ENCODE data around the gene TOP3A.

The TOP3A gene

DNA sequence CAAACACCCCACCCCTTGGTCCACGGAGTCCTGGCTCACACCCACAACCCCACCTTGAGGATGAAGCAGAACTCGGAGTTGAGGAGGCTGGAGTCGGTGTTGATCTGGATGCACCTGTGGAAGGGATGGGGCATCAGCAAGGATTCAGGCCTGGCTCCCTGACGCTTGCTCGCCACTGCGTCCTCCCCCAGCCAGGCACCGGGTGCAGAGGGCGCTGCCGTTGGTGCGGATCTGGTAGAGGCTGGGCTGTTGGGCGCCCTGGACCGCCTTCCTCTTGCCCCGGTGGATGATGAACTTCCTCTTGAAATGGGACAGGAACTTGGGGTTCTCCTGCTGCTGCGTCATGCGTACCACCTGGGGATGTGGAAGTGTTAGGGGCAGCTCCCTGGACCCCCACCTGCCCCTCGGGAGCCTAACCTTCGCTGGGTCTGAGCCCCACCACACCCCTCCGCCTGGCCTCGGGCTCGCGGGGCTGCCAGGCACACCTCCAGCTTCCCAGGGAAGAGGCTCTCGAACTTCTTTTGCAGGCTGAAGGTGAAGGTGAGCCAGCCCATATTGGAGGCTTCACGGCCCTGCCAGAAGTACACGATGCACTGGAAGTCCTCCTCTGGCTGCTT is 68.6 kb downstream of the TOP3A start:
- no peaks in the 10 kb centered on the region for H3K4me1 ChIP-seq
- H3K27ac ChIP-seq = no peak overlapping the region
- no peak overlapping the region for H2AFZ ChIP-seq
- H3K9ac ChIP-seq = no peak overlapping the region
- H3K4me3 ChIP-seq (ENCODE audit: low read depth, low read length) = no peak overlapping the region
- no peaks in the 10 kb centered on the region for H3K79me2 ChIP-seq
- no peaks in the 10 kb centered on the region for H3K36me3 ChIP-seq (ENCODE audit: control insufficient read depth, insufficient read depth, low read length)
- H3K27me3 ChIP-seq (ENCODE audit: control insufficient read depth, insufficient read depth, low read length) = no peaks in the 10 kb centered on the region
- H3K9me3 ChIP-seq (ENCODE audit: control insufficient read depth, low read length) = no peaks in the 10 kb centered on the region
- no peak for TF ChIP-seq CTCF (IDR thresholded peaks at IDR 0.05)
- H3K4me2 ChIP-seq (ENCODE audit: low read length) = no peak overlapping the region

GRCh38 chr17:18245038-18245776 is 69.6 kb downstream of the TOP3A start:
- Histone ChIP-seq H3K9ac (no peak overlapping the region), H3K36me3 (ENCODE audit: control insufficient read depth, insufficient read depth, low read length) (no peaks in the 10 kb centered on the region), H3K9me3 (ENCODE audit: control insufficient read depth, low read length) (no peaks in the 10 kb centered on the region), H3K4me1 (no peaks in the 10 kb centered on the region), H2AFZ (no peak overlapping the region), H3K27me3 (ENCODE audit: control insufficient read depth, insufficient read depth, low read length) (no peaks in the 10 kb centered on the region), H3K4me2 (ENCODE audit: low read length) (no peak overlapping the region), H3K4me3 (ENCODE audit: low read depth, low read length) (no peak overlapping the region), H3K79me2 (no peaks in the 10 kb centered on the region), H3K27ac (no peak overlapping the region)
- TF ChIP-seq CTCF (IDR thresholded peaks at IDR 0.05) = no peak

DNA sequence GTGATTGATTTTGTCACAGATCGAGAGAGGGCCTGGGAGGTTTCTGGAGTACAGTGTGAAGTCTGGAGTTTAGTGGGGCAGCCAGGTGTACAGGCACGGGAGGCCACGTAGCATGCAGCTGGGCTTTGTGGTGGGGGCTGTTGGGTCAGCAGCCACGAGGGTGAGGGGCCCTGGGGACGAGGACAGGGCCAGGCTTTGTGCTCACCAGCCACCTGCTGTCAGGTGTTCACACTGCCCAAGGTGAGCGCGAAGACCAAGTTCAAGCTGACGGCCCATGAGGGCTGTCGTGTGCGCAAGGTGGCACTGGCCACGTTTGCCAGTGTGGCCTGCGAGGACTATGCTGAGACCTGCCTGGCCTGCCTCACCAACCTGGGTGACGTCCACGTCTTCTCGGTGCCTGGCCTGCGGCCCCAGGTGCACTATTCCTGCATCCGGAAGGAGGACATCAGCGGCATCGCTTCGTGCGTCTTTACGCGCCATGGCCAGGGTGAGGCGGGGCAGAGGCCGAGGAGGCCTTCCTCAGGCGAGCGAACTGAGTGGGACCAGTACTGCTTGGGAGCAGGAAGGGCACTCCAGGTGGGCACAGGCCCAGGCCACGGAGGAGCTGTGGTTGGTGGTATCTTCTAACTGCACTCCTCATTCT is 73.4 kb downstream of the TOP3A start:
- Histone ChIP-seq H3K4me2 (ENCODE audit: low read length) (no peak overlapping the region), H3K9ac (no peak overlapping the region), H3K9me3 (ENCODE audit: control insufficient read depth, low read length) (no peaks in the 10 kb centered on the region), H2AFZ (no peak overlapping the region), H3K4me3 (ENCODE audit: low read depth, low read length) (no peak overlapping the region), H3K27ac (no peak overlapping the region), H3K4me1 (no peaks in the 10 kb centered on the region), H3K27me3 (ENCODE audit: control insufficient read depth, insufficient read depth, low read length) (no peaks in the 10 kb centered on the region), H3K36me3 (ENCODE audit: control insufficient read depth, insufficient read depth, low read length) (no peaks in the 10 kb centered on the region), H3K79me2 (no peaks in the 10 kb centered on the region)
- no peak for TF ChIP-seq CTCF (IDR thresholded peaks at IDR 0.05)

DNA sequence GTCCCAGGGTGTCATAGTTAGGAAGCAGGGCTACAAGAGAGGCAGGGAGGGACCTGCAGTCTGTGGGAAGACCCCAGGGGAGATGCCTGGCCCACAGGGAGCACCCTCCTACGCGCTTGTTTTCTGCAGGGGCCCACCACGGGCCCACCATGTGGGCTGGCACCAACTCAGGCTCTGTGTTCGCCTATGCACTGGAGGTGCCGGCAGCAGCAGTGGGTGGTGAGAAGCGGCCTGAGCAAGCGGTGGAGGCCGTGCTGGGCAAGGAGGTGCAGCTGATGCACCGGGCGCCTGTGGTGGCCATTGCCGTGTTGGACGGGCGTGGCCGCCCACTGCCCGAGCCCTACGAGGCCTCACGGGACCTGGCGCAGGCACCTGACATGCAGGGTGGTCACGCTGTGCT is 74.3 kb downstream of the TOP3A start:
- no peak overlapping the region for H2AFZ ChIP-seq
- TF ChIP-seq CTCF (IDR thresholded peaks at IDR 0.05) = no peak
- no peaks in the 10 kb centered on the region for H3K27me3 ChIP-seq (ENCODE audit: control insufficient read depth, insufficient read depth, low read length)
- no peaks in the 10 kb centered on the region for H3K36me3 ChIP-seq (ENCODE audit: control insufficient read depth, insufficient read depth, low read length)
- no peaks in the 10 kb centered on the region for H3K79me2 ChIP-seq
- no peak overlapping the region for H3K4me2 ChIP-seq (ENCODE audit: low read length)
- H3K27ac ChIP-seq = no peak overlapping the region
- no peaks in the 10 kb centered on the region for H3K4me1 ChIP-seq
- H3K4me3 ChIP-seq (ENCODE audit: low read depth, low read length) = no peak overlapping the region
- no peaks in the 10 kb centered on the region for H3K9me3 ChIP-seq (ENCODE audit: control insufficient read depth, low read length)
- H3K9ac ChIP-seq = no peak overlapping the region

All from parathyroid adenoma (tissue), 2 donors.